Putamen (tissue), 1 donor: ENCODE data around the gene ITGB5.
"Not testable (repeated sequence)": the region's sequence is repeated elsewhere in the genome, so short reads cannot be mapped to it uniquely, and the experiment has no call there.

ENCODE experiments used
- DNase-seq: peaks from one replicate; pipeline ENCODE4 v3.0.0-alpha.2; 2016; ENCODE audit warnings: low spot score

Gene ITGB5

GRCh38 chr3:124836448-124836847 lies 50.7 kb downstream of the ITGB5 start:
- no peak for DNase-seq

GRCh38 chr3:124834723-124835718 lies 52.1 kb downstream of the ITGB5 start:
- no peak for DNase-seq

GRCh38 chr3:124833710-124834332 lies 53.3 kb downstream of the ITGB5 start:
- DNase-seq: no peak

GRCh38 chr3:124832782-124833709 lies 54.1 kb downstream of the ITGB5 start:
- no peak for DNase-seq

- no peak for DNase-seq
Observed at GRCh38 chr3:124831628-124832199, 55.5 kb downstream of the ITGB5 start.

- no peak for DNase-seq
Observed at GRCh38 chr3:124829819-124830554, 57.2 kb downstream of the ITGB5 start.

- DNase-seq: no peak
Observed at GRCh38 chr3:124829178-124829818, 57.9 kb downstream of the ITGB5 start.

GRCh38 chr3:124827476-124828206 lies 59.5 kb downstream of the ITGB5 start:
- not testable (repeated sequence) for DNase-seq

- DNase-seq: peak; percentile 45
Observed at GRCh38 chr3:124826703-124827102, 60.5 kb downstream of the ITGB5 start.

- DNase-seq: no peak
Observed at GRCh38 chr3:124824286-124824915, 62.8 kb downstream of the ITGB5 start.

GRCh38 chr3:124823648-124824047 lies 63.5 kb downstream of the ITGB5 start:
- no peak for DNase-seq

GRCh38 chr3:124823206-124823605 lies 64.0 kb downstream of the ITGB5 start:
- no peak for DNase-seq

GRCh38 chr3:124821356-124821755 lies 65.8 kb downstream of the ITGB5 start:
- no peak for DNase-seq

GRCh38 chr3:124818398-124819091 lies 68.6 kb downstream of the ITGB5 start:
- no peak for DNase-seq

- no peak for DNase-seq
Observed at GRCh38 chr3:124817079-124817478, 70.1 kb downstream of the ITGB5 start.

- DNase-seq: no peak
Observed at GRCh38 chr3:124816206-124816605, 71.0 kb downstream of the ITGB5 start.

- no peak for DNase-seq
Observed at GRCh38 chr3:124815781-124816180, 71.4 kb downstream of the ITGB5 start.

GRCh38 chr3:124814620-124815421 lies 72.3 kb downstream of the ITGB5 start:
- no peak for DNase-seq
